ENCODE data around the gene SIGLEC5.

DNA sequence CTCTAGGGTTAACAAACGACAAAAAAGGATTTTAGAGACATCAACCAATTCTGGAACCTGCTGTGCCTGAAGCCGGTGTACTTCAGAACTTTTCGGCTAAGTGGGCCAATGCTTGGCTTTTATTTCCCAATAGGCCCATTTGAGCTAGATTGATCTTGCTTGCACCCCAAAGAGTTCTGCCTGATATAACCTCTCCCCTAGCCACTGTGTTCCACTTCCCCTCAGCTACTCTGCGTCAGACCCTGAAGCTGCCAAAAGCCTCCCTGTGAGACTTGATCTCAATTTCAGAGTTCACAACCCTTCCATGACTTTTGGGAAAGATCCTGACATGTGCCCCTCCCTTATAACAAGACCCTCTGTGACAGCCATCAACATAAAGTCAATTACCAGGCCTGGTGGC is 22.1 kb upstream of the SIGLEC5 start:
- TF ChIP-seq, protein P1, sequence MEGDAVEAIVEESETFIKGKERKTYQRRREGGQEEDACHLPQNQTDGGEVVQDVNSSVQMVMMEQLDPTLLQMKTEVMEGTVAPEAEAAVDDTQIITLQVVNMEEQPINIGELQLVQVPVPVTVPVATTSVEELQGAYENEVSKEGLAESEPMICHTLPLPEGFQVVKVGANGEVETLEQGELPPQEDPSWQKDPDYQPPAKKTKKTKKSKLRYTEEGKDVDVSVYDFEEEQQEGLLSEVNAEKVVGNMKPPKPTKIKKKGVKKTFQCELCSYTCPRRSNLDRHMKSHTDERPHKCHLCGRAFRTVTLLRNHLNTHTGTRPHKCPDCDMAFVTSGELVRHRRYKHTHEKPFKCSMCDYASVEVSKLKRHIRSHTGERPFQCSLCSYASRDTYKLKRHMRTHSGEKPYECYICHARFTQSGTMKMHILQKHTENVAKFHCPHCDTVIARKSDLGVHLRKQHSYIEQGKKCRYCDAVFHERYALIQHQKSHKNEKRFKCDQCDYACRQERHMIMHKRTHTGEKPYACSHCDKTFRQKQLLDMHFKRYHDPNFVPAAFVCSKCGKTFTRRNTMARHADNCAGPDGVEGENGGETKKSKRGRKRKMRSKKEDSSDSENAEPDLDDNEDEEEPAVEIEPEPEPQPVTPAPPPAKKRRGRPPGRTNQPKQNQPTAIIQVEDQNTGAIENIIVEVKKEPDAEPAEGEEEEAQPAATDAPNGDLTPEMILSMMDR (IDR thresholded peaks at IDR 0.05) = no peak
- TF ChIP-seq POLR2A (IDR thresholded peaks at IDR 0.05) = no peak
